C1 segment of cervical spinal cord (tissue), 14 donors: ENCODE measurements around the gene APOL1.
"Not testable (repeated sequence)": the region's sequence is repeated elsewhere in the genome, so short reads cannot be mapped to it uniquely, and the experiment has no call there.

ENCODE experiments used
- DNase-seq, 14 donors: peaks; one replicate each; lab custom pipeline; 2025; lab: John Stamatoyannopoulos, UW

Gene APOL1

DNA sequence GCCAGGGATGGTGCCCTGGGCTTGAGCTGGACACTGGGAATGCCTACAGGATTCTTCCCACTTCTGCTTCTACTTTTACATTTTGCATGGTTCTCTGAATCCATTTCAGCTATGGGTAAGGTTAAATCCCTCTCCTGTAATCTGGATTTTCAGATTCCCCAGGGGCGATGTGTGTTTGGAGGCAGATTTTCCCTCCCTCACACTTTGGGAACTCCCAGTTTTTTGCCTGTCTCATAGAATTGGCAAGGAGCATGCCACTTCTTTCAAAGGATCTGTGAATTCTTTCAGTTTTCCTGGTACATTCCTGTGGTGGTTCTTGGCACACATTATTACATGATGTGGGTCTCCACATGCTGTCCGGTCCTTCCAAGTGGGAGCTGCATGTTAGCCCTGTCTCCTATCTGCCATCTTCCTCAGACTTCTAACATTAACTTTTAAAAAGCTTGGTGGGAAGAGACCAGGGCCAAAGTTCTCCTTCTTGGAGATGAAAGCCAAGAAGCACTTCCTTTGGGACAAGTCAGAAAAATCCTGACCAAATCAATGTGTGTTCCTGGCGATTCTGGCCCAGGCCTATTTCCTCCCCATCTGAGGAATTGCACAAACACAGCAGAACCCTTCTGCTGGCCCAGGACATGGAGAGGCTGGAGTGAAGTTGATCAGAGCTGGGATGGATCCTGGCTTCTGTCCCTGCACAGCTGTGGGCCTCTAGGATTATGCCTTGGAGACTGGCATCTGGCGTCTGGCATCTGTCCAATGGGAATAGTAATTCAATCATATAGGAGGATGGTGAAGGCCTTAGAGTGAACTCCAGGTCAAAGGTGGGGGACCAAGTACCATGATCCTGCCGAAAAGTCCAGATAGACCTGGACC is 8.2 kb upstream of the APOL1 start:
- DNase-seq: no peak

DNA sequence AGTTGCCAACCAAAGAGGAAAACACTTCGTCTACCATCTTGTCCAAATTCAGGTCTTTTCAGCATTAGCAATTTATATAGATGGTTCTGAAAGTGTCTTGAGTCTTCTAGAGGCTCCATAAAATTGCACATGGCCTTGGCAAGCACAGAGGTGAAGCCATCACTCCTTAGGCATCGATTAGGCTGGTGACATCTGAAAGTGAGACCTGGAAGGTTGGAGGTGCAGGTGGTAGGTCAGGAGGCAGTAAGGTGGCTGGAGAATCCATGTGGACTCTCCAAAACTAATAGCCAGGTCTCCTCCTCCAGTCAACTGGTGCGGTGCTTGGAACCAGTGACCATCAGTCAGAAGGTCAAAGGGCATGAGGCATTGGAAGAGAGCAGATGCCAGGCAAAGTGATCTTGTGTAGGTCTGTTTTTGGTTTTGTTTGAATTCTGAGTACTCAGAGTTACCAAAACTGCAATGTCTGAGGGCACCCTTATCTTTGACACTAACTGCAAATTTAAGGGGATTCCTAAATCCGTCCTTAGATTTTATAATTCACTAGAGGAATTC is 7.1 kb upstream of the APOL1 start:
- no peak for DNase-seq

GRCh38 chr22:36246718-36247117 is 6.2 kb upstream of the APOL1 start:
- no peak for DNase-seq

- no peak for DNase-seq
Observed at GRCh38 chr22:36247955-36248354, 5.0 kb upstream of the APOL1 start.

GRCh38 chr22:36249160-36249559 is 3.8 kb upstream of the APOL1 start:
- no peak for DNase-seq

GRCh38 chr22:36250292-36250960 is 2.5 kb upstream of the APOL1 start:
- DNase-seq: peak in 4 of 14 donors; percentile 9 to 23 (median 14)

GRCh38 chr22:36251979-36252608 is 839 bp upstream of the APOL1 start:
- not testable (repeated sequence) for DNase-seq

DNA sequence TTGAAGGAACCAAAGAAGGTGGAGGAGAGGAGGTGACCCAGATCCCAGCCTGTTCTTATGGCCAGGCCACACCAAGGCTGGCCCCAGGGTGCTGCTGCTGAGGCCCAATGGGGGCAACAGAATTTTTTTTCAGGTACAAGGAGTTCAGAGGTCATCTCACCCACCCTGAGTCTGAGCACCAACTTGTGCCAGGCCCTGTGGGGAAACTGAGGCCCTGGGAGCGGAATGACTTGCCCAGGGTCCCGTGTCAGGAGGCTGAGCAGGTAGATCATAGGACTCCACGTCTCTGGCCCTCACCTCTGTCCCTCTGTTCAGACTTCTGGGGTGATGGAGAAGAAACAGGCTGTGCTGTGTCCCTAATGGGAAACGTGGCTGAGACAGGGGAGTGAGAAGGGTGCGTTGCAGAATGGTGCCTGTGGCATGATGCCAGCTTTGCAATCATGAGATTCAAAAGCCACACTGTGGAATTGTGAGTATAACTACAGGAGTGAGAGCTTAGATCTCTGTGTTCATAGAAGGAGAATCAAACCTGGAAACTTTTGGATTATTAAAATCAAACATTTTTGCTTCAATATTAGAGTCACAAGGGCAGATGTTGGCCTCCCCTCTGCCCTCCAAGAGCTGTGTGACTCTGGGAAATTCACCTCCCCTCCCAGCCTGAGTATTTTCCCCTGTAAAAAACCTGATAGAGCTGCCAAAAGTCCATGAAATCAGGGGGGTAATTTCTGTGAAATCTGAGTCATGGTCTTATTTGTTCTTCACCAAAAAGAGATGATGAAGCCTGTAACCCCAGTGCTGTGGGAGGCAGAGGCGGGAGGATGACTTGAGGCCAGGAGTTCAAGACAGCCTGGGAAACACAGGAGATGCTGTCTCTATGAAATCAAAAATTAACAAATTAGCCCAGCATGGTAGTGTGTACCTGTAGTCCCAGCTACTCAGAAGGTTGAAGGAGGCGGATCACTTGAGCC is 874 bp downstream of the APOL1 start:
- peak in 1 of 14 donors; percentile 32 for DNase-seq

DNA sequence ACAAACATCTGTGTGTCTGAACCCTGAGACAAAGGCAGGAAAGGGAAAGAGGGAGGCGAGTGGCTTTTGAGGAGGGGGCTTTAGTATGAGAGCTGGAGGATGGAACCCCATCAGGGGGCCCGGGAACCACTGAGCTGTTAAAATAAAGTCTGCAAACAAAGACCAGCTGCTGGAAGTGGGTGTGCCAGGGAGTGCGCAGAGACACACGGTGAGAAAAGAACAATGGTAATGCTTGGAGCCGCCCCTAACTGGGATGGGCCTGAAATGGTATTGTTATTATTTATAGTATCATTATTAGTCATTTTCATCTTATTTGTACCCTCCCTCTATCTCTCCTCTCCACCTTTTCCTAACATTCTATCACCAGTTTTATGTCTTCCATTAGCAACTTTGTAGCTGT is 2.6 kb downstream of the APOL1 start:
- not testable (repeated sequence) for DNase-seq

- DNase-seq: no peak
Observed at GRCh38 chr22:36256478-36256877, 3.5 kb downstream of the APOL1 start.

GRCh38 chr22:36257308-36257707 is 4.4 kb downstream of the APOL1 start:
- no peak for DNase-seq

DNA sequence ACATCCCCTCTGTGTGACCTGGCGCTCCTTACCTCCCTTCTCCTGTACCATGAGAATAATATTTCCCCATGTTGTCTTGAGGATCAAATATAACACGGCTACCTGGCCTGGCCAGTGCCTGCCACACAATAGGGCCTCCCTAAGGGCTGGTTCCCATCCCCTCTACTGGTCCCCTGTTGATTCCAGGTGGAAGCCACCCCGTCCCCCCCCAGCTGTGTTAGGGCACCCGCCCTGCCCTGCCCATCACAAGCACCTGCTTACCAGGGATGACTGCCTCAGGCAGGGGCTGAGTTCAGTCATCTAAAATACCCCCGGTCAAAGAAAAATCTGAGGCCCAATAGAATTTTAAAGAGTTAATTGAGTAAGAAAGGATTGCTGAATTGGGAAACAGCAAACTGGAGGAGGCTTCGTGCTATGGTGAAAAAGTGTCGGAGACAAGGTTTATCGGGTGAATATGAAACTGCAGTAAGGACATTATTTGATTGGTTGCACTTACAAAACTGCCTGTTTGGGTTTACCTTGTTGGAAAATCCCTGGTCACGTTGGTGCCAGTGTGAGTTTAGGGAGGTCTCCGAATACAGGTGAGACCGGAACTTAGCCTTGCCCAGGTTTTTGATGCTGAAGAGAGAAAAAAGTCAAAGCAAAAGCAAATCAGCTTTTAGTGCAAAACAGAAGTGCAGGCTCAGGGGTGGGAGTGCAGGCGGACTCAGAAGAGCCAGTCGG is 5.2 kb downstream of the APOL1 start:
- no peak for DNase-seq

GRCh38 chr22:36258701-36259614 is 6.0 kb downstream of the APOL1 start:
- DNase-seq: peak in 1 of 14 donors; percentile 26

- no peak for DNase-seq
Observed at GRCh38 chr22:36259615-36260300, 6.8 kb downstream of the APOL1 start.

- DNase-seq: not testable (repeated sequence)
Observed at GRCh38 chr22:36261675-36262074, 8.7 kb downstream of the APOL1 start.

GRCh38 chr22:36262307-36262706 is 9.4 kb downstream of the APOL1 start:
- DNase-seq: not testable (repeated sequence)

- DNase-seq: not testable (repeated sequence)
Observed at GRCh38 chr22:36263216-36263673, 10.3 kb downstream of the APOL1 start.

GRCh38 chr22:36263886-36264664 is 11.1 kb downstream of the APOL1 start:
- DNase-seq: not testable (repeated sequence)
